Measurements from ENCODE around the gene SEMA3F.

DNA sequence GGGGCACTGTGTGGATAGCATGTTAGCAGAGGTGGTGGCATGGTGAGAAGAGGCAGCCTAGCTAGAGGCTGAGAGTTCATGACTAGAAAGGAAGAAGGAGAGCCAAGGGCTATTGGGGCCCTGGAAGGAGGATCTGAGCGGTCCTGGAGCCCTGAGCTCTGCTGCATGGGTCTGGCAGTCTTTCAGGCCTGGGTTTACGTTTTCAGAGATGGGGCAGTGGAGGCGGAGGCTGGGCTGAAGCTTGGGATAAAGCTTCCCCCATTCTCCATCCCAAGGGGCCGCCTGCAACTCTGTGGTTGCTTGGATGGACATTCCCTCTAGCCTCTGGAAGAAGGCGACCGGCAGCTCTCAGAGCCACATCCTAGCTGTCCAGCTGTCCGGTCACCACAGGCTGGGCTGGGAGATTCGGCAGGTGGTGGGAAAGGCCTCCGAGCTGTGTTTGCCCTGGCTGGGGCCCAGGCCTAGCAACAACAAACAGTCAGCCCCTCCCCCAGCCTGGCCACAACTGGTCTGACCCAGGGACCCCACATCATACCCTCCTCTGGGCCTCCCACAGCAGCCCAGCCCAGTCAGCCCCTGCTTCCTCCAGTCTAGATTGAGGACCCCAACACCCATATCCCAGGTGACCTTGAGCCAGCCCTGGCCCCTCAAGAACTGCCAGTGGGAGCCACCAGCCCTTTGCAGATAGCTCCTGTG is 48.1 kb downstream of the SEMA3F start:
- TF ChIP-seq, protein P1, sequence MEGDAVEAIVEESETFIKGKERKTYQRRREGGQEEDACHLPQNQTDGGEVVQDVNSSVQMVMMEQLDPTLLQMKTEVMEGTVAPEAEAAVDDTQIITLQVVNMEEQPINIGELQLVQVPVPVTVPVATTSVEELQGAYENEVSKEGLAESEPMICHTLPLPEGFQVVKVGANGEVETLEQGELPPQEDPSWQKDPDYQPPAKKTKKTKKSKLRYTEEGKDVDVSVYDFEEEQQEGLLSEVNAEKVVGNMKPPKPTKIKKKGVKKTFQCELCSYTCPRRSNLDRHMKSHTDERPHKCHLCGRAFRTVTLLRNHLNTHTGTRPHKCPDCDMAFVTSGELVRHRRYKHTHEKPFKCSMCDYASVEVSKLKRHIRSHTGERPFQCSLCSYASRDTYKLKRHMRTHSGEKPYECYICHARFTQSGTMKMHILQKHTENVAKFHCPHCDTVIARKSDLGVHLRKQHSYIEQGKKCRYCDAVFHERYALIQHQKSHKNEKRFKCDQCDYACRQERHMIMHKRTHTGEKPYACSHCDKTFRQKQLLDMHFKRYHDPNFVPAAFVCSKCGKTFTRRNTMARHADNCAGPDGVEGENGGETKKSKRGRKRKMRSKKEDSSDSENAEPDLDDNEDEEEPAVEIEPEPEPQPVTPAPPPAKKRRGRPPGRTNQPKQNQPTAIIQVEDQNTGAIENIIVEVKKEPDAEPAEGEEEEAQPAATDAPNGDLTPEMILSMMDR (IDR thresholded peaks at IDR 0.05): no peak
- TF ChIP-seq POLR2AphosphoS5 (IDR thresholded peaks at IDR 0.05; ENCODE audit: insufficient read depth in 1 of 2, low read depth in 1 of 2): no peak
- TF ChIP-seq POLR2A (IDR thresholded peaks at IDR 0.05): no peak
